NCI-H2196 treated with DMSO at 0.1 percent for 48 hours (cell line): ENCODE data around the gene HCRT.
"Not testable (repeated sequence)": the region's sequence is repeated elsewhere in the genome, so short reads cannot be mapped to it uniquely, and the experiment has no call there.

Source experiments
- DNase-seq: peaks from one replicate; lab custom pipeline; 2025; ENCODE audit not compliant: unreplicated experiment; lab: John Stamatoyannopoulos, UW

The HCRT gene

GRCh38 chr17:42141382-42141781, 43.9 kb downstream of the HCRT start:
- DNase-seq = no peak

- DNase-seq = not testable (repeated sequence)
These were observed 44.6 kb downstream of the HCRT start for GRCh38 chr17:42140690-42141089.

DNA sequence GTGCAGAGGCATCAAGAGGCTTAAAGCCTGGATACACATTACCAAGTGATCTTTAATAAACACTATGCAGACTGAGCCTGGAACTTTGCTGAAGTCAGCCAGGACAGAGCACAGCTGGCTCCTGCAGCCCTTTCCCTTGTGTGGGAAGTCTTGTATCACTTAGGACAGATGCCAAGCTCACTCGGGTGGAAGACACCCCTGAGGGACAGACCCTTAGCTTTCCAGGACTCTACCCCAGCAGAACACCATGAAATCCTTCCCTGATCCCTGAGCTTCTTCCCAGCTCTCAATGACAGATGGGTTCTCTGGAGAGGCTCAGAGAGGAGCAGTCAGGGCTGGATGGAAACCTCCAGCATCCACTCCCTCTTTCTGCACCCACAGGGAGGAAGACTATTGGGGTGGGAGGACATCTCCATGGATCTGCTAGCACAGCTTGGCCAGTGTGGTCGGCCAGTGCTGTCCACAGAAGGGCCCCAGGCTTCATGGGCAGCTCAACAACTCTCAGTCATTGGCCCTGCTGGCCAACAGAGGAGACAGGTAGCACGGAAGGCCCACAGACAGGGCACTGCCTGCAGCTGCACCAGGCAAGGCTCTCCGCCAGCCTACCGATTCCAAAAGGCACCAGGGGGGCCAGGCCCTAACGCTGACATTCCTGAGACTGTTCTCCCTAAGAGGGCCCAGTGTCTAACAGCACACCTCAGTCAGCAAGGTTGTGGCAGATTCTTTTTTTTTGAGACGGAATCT, 46.3 kb downstream of the HCRT start:
- DNase-seq = no peak

DNA sequence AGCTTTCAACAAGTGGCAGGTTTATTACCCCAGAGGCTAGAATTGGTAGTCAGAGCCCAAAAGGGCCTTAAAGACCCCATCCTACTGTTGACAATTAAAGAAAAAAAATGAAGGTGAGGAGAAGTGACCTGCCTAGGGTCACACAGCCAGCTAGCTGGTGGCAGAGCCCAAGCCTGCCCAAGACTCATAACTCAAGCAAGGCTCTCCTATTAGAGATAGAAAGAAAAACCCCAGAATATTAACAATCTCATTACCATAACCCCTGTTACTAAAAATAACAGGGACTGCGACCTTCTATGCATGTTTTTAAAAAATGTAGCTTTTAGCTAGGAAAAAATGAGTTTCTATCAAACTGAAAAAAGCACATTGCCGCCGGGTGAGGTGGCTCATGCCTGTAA, 48.6 kb downstream of the HCRT start:
- no peak for DNase-seq

GRCh38 chr17:42135664-42136653, 49.3 kb downstream of the HCRT start:
- peak; percentile 39 for DNase-seq

- DNase-seq = no peak
These were observed 50.1 kb downstream of the HCRT start for GRCh38 chr17:42135151-42135550.
